ENCODE data around the gene ABTB1. TPM values are rescaled to one million over a fixed set of nuclear protein-coding genes. Genes with fewer than 3 reads are reported as not detected.

The ABTB1 gene
- total RNA-seq, 1 experiment from 2014 or later = 12.5 TPM

GRCh38 chr3:127650236-127650635, 22.5 kb upstream of the ABTB1 start:
- H3K4me3 Mint-ChIP-seq = no peak overlapping the region
- TF ChIP-seq E2F1 (CRISPR knock-in tag; IDR thresholded peaks at IDR 0.05) (no peak), TEAD4 (CRISPR knock-in tag; IDR thresholded peaks at IDR 0.05) (no peak), ZNF219 (CRISPR knock-in tag; IDR thresholded peaks at IDR 0.05; ENCODE audit: borderline replicate concordance) (no peak)
- ChIA-PET CTCF (interaction anchor here (1.5 kb wide), 2 partner anchors 29 to 75 kb away, joined by 3 to 6 read pairs; no protein-coding TSS in a partner anchor), POLR2A (no interaction called here)
- H3K4me1 Mint-ChIP-seq = peaks cover 10% of the 10 kb centered on the region
- no peak overlapping the region for H3K27ac Mint-ChIP-seq
- no peaks in the 10 kb centered on the region for H3K27me3 Mint-ChIP-seq (ENCODE audit: low read depth)
- H3K36me3 Mint-ChIP-seq = no peaks in the 10 kb centered on the region
- H3K9me3 Mint-ChIP-seq = no peaks in the 10 kb centered on the region
- no peak for ATAC-seq
- DNase-seq (ENCODE audit: low spot score) = no peak

- no peak overlapping the region for H3K4me3 Mint-ChIP-seq
- no peak overlapping the region for H3K27ac Mint-ChIP-seq
- no peaks in the 10 kb centered on the region for H3K27me3 Mint-ChIP-seq (ENCODE audit: low read depth)
- H3K36me3 Mint-ChIP-seq = no peaks in the 10 kb centered on the region
- TF ChIP-seq HMGXB4 (CRISPR knock-in tag; IDR thresholded peaks at IDR 0.05) (no peak), EMX1 (CRISPR knock-in tag; IDR thresholded peaks at IDR 0.05) (no peak), ZNF425 (CRISPR knock-in tag; conservative IDR thresholded peaks at IDR 0.05) (no peak), ZNF219 (CRISPR knock-in tag; IDR thresholded peaks at IDR 0.05; ENCODE audit: borderline replicate concordance) (no peak), PRRX2 (CRISPR knock-in tag; IDR thresholded peaks at IDR 0.05) (no peak)
- ATAC-seq (no peak), DNase-seq (ENCODE audit: low spot score) (no peak)
- ChIA-PET POLR2A (no interaction called here), CTCF (interaction anchor here (0.6 to 2.4 kb wide), 14 partner anchors 9 to 482 kb away, joined by 3 to 25 read pairs (median 4); no protein-coding TSS in a partner anchor)
- H3K4me1 Mint-ChIP-seq = peaks cover 7% of the 10 kb centered on the region
- H3K9me3 Mint-ChIP-seq = no peaks in the 10 kb centered on the region
Measured at GRCh38 chr3:127651516-127652172, 21.1 kb upstream of the ABTB1 start.

- peak; percentile 98 for ATAC-seq
- POLR2A ChIA-PET = no interaction called here
- Mint-ChIP-seq H3K4me1 (no peaks in the 10 kb centered on the region), H3K27ac (no peak overlapping the region), H3K9me3 (no peaks in the 10 kb centered on the region), H3K27me3 (ENCODE audit: low read depth) (no peaks in the 10 kb centered on the region), H3K4me3 (no peak overlapping the region), H3K36me3 (no peaks in the 10 kb centered on the region)
- TF ChIP-seq MLX (CRISPR knock-in tag; IDR thresholded peaks at IDR 0.05) (0 out of 2 replicates have a peak, but pooled peaks have one; percentile 18), MAX (CRISPR knock-in tag; IDR thresholded peaks at IDR 0.05) (0 out of 2 replicates have a peak, but pooled peaks have one; percentile 12), CTCF (IDR thresholded peaks at IDR 0.05) (peak; percentile 77), TCF7 (CRISPR knock-in tag; IDR thresholded peaks at IDR 0.05; ENCODE audit: low read depth) (no peak)
- CTCF ChIA-PET = interaction anchor here (0.5 to 2.4 kb wide), 13 partner anchors 9 to 481 kb away, joined by 3 to 25 read pairs (median 4); no protein-coding TSS in a partner anchor
- peak; percentile 70 for DNase-seq (ENCODE audit: low spot score)
Measured at GRCh38 chr3:127652246-127652995, 20.3 kb upstream of the ABTB1 start.
